Transverse colon (tissue), 4 donors: ENCODE results near the gene ARHGAP45.

Source experiments
- CTCF ChIP-seq, 5 experiments: fragments of 200-600 bp in 3 of 5; fragments of 450-650 bp in 2 of 5; sonication (generic) in 3 of 5; IDR thresholded peaks; 1 replicate in 2 of 5; 2 replicates in 3 of 5; pipeline ENCODE4 v1.5.1; 2016 to 2017; ENCODE audit warnings: antibody characterized with exemption in 5 of 5, inconsistent platforms in 3 of 5, mild to moderate bottlenecking in 2 of 5, moderate library complexity in 1 of 5
- EP300 ChIP-seq: sonication (generic); formaldehyde crosslinking; IDR thresholded peaks from one replicate; pipeline ENCODE4 v1.6.1; 2017; ENCODE audit warnings: antibody characterized with exemption, low read depth
- POLR2A ChIP-seq: fragments of 450-650 bp; IDR thresholded peaks from one replicate; pipeline ENCODE4 v1.6.1; 2016; ENCODE audit warnings: antibody characterized with exemption, mild to moderate bottlenecking, moderate library complexity
- POLR2AphosphoS5 ChIP-seq, 3 donors: sonication (generic); formaldehyde crosslinking; IDR thresholded peaks; one replicate each; pipeline ENCODE4 v1.6.1; 2016; ENCODE audit warnings: antibody characterized with exemption in 3 of 3

- no peak for TF ChIP-seq EP300
- TF ChIP-seq CTCF (IDR thresholded peaks at IDR 0.05) = no peak
- no peak for TF ChIP-seq POLR2AphosphoS5 (IDR thresholded peaks at IDR 0.05)
- no peak for TF ChIP-seq POLR2A
These were observed 37.5 kb downstream of the ARHGAP45 start for GRCh38 chr19:1104311-1105007.
